OCI-LY1 (cell line): Measurements from ENCODE around the gene ESYT2.

ENCODE experiments used
- EZH2 ChIP-seq: fragments of 200-600 bp; sonication (generic), shearing (Covaris generic); IDR thresholded peaks from 2 replicates; pipeline ENCODE4 v1.8.0; 2017; ENCODE audit warnings: borderline replicate concordance, mixed run types, mild to moderate bottlenecking, antibody characterized with exemption, low read length, moderate library complexity, mixed read lengths
- TF ChIP-seq, protein P1 (sequence below): fragments of 200-600 bp; sonication (generic), shearing (Covaris generic); IDR thresholded peaks from 2 replicates; pipeline ENCODE4 v1.5.1; 2017; ENCODE audit warnings: mild to moderate bottlenecking, antibody characterized with exemption, low read length, moderate library complexity, mixed read lengths

- TF ChIP-seq, protein P1, sequence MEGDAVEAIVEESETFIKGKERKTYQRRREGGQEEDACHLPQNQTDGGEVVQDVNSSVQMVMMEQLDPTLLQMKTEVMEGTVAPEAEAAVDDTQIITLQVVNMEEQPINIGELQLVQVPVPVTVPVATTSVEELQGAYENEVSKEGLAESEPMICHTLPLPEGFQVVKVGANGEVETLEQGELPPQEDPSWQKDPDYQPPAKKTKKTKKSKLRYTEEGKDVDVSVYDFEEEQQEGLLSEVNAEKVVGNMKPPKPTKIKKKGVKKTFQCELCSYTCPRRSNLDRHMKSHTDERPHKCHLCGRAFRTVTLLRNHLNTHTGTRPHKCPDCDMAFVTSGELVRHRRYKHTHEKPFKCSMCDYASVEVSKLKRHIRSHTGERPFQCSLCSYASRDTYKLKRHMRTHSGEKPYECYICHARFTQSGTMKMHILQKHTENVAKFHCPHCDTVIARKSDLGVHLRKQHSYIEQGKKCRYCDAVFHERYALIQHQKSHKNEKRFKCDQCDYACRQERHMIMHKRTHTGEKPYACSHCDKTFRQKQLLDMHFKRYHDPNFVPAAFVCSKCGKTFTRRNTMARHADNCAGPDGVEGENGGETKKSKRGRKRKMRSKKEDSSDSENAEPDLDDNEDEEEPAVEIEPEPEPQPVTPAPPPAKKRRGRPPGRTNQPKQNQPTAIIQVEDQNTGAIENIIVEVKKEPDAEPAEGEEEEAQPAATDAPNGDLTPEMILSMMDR: no peak
- TF ChIP-seq EZH2: no peak
Measured at GRCh38 chr7:158705234-158705850, 124.0 kb downstream of the ESYT2 start.
